K562 (cell line): Measurements from ENCODE around the gene ABAT. TPM values are rescaled to one million over a fixed set of nuclear protein-coding genes. Genes with fewer than 3 reads are reported as not detected.

ENCODE experiments used
- ATAC-seq: fragments of 200-7000 bp; cut with Tn5 transposase; 3 replicates; pipeline ENCODE4 v1.9.1; 2020; ENCODE audit warnings: moderate library complexity
- BruUV-seq: library from RNA; stranded (reverse); fragments of 400-500 nt; replicated peaks from 2 replicates; lab custom pipeline; 2021; lab: Mats Ljungman, UMichigan
- CTCF ChIA-PET: fragments of 300-600 bp; formaldehyde crosslinking; extraction: SDS; loops from one replicate; lab custom pipeline; 2021; ENCODE audit warnings: low intra/inter-chr PET ratio; lab: Yijun Ruan, JAX
- POLR2A ChIA-PET: fragments of 300-600, 350-650 bp; sonication (Branson Sonifier 250); formaldehyde crosslinking; extraction: SDS; loops from one replicate; lab custom pipeline; 2021; ENCODE audit warnings: antibody characterized with exemption, inconsistent platforms; lab: Yijun Ruan, JAX
- DNase-seq, 4 experiments: peaks; one replicate each; pipeline versions ENCODE4 v3.0.0 to v3.0.0-alpha.2; 2011 to 2018; ENCODE audit warnings: low spot score in 3 of 4, mixed read lengths in 3 of 4; ENCODE audit errors: extremely low read depth in 1 of 4
- FAIRE-seq: peaks from 2 replicates; lab custom pipeline; 2011; peaks lifted over from hg19 to GRCh38; lab: Jason Lieb, UNC
- H2AFZ ChIP-seq: 2 replicates; pipeline ENCODE4 v1.6.0; 2011; ENCODE audit warnings: low read depth, low read length, control low read depth, inconsistent platforms
- H3K27ac ChIP-seq: fragments of 200-600 bp; 3 replicates; pipeline ENCODE4 v1.8.0; 2011; ENCODE audit warnings: low read depth, mild to moderate bottlenecking, control low read depth, inconsistent platforms, low read length, moderate library complexity, mixed read lengths; ENCODE audit errors: extremely low read depth
- H3K27me3 ChIP-seq, 2 experiments: fragments of 300-600 bp in 1 of 2; 2 replicates in 1 of 2; 3 replicates in 1 of 2; pipeline versions ENCODE4 v1.6.0 to v1.8.0; 2011; ENCODE audit warnings: inconsistent platforms in 2 of 2, low read length in 2 of 2, mild to moderate bottlenecking in 1 of 2, mixed read lengths in 1 of 2, moderate library complexity in 1 of 2; ENCODE audit not compliant: control insufficient read depth in 2 of 2, insufficient read depth in 2 of 2
- H3K36me3 ChIP-seq: fragments of 300-600 bp; 3 replicates; pipeline ENCODE4 v1.8.0; 2011; ENCODE audit warnings: mild to moderate bottlenecking, low read length, inconsistent platforms; ENCODE audit not compliant: control insufficient read depth, insufficient read depth
- H3K4me1 ChIP-seq, 2 experiments: fragments of 200-600 bp in 1 of 2; replicated peaks in 1 of 2; 2 replicates in 1 of 2; 3 replicates in 1 of 2; pipeline versions ENCODE4 v1.5.1 to v1.8.0; 2011; ENCODE audit warnings: inconsistent platforms in 2 of 2, low read length in 2 of 2, mild to moderate bottlenecking in 1 of 2, mixed read lengths in 1 of 2, moderate library complexity in 1 of 2; ENCODE audit not compliant: control insufficient read depth in 2 of 2, insufficient read depth in 2 of 2
- H3K4me2 ChIP-seq: 2 replicates; pipeline ENCODE4 v1.6.1; 2011; ENCODE audit warnings: low read length, control low read depth, inconsistent platforms, mixed read lengths; ENCODE audit not compliant: insufficient read depth
- H3K4me3 ChIP-seq: fragments of 200-600 bp; sonication (generic), shearing (Covaris generic); 2 replicates; pipeline ENCODE4 v1.5.1; 2016; ENCODE audit warnings: control low read depth, inconsistent platforms
- H3K79me2 ChIP-seq: fragments of 200-600 bp; 3 replicates; pipeline ENCODE4 v1.8.0; 2011; ENCODE audit warnings: low read length, inconsistent platforms; ENCODE audit not compliant: control insufficient read depth, insufficient read depth
- H3K9ac ChIP-seq, 2 experiments: 2 replicates each; pipeline versions ENCODE4 v1.6.0 to v1.6.1; 2011; ENCODE audit warnings: low read depth in 2 of 2, low read length in 2 of 2, control low read depth in 1 of 2, inconsistent platforms in 1 of 2, mild to moderate bottlenecking in 1 of 2, mixed read lengths in 1 of 2; ENCODE audit not compliant: insufficient read depth in 1 of 2
- H3K9me1 ChIP-seq: one replicate; pipeline ENCODE4 v1.6.0; 2011; ENCODE audit warnings: inconsistent platforms, mild to moderate bottlenecking, low read length, moderate library complexity; ENCODE audit not compliant: control insufficient read depth, insufficient read depth
- H3K9me3 ChIP-seq: replicated peaks from 2 replicates; pipeline ENCODE4 v1.5.1; 2011; ENCODE audit warnings: low read depth, low read length, inconsistent platforms; ENCODE audit not compliant: control insufficient read depth, insufficient read depth
- H4K20me1 ChIP-seq: replicated peaks from 2 replicates; pipeline ENCODE4 v1.6.1; 2011; ENCODE audit warnings: low read length, inconsistent platforms, mixed read lengths; ENCODE audit not compliant: control insufficient read depth, insufficient read depth
- ARID2 ChIP-seq: fragments of 450-650 bp; IDR thresholded peaks from 2 replicates; pipeline ENCODE4 v1.6.1; 2017; ENCODE audit warnings: antibody characterized with exemption, mild to moderate bottlenecking
- BRD9 ChIP-seq: fragments of 450-650 bp; IDR thresholded peaks from 2 replicates; pipeline ENCODE4 v1.6.1; 2018; ENCODE audit warnings: low read depth; ENCODE audit not compliant: partially characterized antibody
- ETS2 ChIP-seq: IDR thresholded peaks from 2 replicates; pipeline ENCODE4 v1.6.1; 2016; ENCODE audit warnings: borderline replicate concordance, missing genetic modification characterization, mild to moderate bottlenecking, moderate library complexity, missing compliant biosample characterization; ENCODE audit not compliant: poor library complexity, severe bottlenecking
- FOXO4 ChIP-seq: fragments of 450-650 bp; formaldehyde crosslinking; IDR thresholded peaks from 2 replicates; pipeline ENCODE4 v1.4.0; 2020; ENCODE audit warnings: mild to moderate bottlenecking, moderate library complexity
- ILK ChIP-seq: fragments of 450-650 bp; IDR thresholded peaks from 2 replicates; pipeline ENCODE4 v1.6.1; 2016; ENCODE audit warnings: missing genetic modification characterization, low read depth, mild to moderate bottlenecking, missing compliant biosample characterization, moderate library complexity, borderline replicate concordance
- NR4A1 ChIP-seq, 2 experiments: fragments of 250-450 bp in 1 of 2; fragments of 450-650 bp in 1 of 2; sonication (Bioruptor Pico) in 1 of 2; IDR thresholded peaks; 2 replicates each; pipeline versions ENCODE4 v1.4.0 to v1.6.1; 2016 to 2020; ENCODE audit warnings: mild to moderate bottlenecking in 2 of 2, missing compliant biosample characterization in 1 of 2, missing genetic modification characterization in 1 of 2, moderate library complexity in 1 of 2
- ZFP30 ChIP-seq: fragments of 250-450 bp; sonication (Bioruptor Pico); IDR thresholded peaks from 2 replicates; pipeline ENCODE4 v1.8.0; 2022; ENCODE audit warnings: moderate library complexity, mild to moderate bottlenecking, inconsistent platforms, borderline replicate concordance
- ZNF699 ChIP-seq: fragments of 250-450 bp; sonication (Bioruptor Pico); IDR thresholded peaks from 2 replicates; pipeline ENCODE4 v1.8.0; 2021; ENCODE audit warnings: mild to moderate bottlenecking, moderate library complexity; ENCODE audit not compliant: insufficient replicate concordance
- ZNF780A ChIP-seq: fragments of 250-450 bp; sonication (Bioruptor Pico); IDR thresholded peaks from 2 replicates; pipeline ENCODE4 v1.5.0; 2021; ENCODE audit warnings: mild to moderate bottlenecking
- WGBS: fragments of 100-300 bp; shearing (Covaris generic); methylation state at CpG from one replicate; pipeline ENCODE4 v1.1.6; 2016; ENCODE audit warnings: low coverage, mixed read lengths; ENCODE audit not compliant: insufficient coverage; ENCODE audit errors: missing lambda C conversion rate; 5-methylcytosine and 5-hydroxymethylcytosine counted together
- in situ Hi-C: fragments of 300-500 bp; cut with MboI; formaldehyde crosslinking; loops from 4 replicates; pipeline ENCODE4 v1.15.0; 2018; ENCODE audit warnings: inconsistent platforms, mixed read lengths
- intact Hi-C: fragments of 100-400 bp; cut with micrococcal nuclease; formaldehyde crosslinking; loops from 2 replicates; pipeline ENCODE4 v1.14.2; 2022
- polyA plus RNA-seq, 8 experiments: library from polyadenylated mRNA; depleted of rRNA in 4 of 8; stranded (reverse) in 5 of 8; unstranded in 3 of 8; fragments of >200 nt; fragmentation: Nextera tagmentation in 2 of 8; fragmentation: Illumina TruSeq in 1 of 8; extraction: Ambion mirVana in 2 of 8; extraction: Trizol in 1 of 8; gene quantifications; 2 replicates each; pipeline versions ENCODE4 v1.2.1 to v1.2.3, GENCODE V29; 2011 to 2014; ENCODE audit warnings: inconsistent platforms in 1 of 8, missing spikeins in 1 of 8
- total RNA-seq, 7 experiments: library from RNA; depleted of rRNA in 6 of 7; stranded (reverse); fragments of >200 nt in 6 of 7; fragmentation: Illumina TruSeq in 2 of 7; extraction: Trizol in 2 of 7; gene quantifications; 2 replicates each; pipeline versions ENCODE4 v1.2.1 to v1.2.3, GENCODE V29; 2011 to 2021; ENCODE audit warnings: low replicate concordance in 1 of 7
- TF ChIP-seq, protein P1 (sequence below): sonication (generic); formaldehyde crosslinking; IDR thresholded peaks from 2 replicates; pipeline ENCODE4 v1.8.1; 2023; ENCODE audit warnings: mild to moderate bottlenecking, missing genetic modification reagents

The ABAT gene
- total and polyA plus RNA-seq, 9 of the 15 experiments (the other 6 are each of a cell fraction or from before 2014, with no cell fraction given): 0.01 to 0.49 (median 0.10) TPM

DNA sequence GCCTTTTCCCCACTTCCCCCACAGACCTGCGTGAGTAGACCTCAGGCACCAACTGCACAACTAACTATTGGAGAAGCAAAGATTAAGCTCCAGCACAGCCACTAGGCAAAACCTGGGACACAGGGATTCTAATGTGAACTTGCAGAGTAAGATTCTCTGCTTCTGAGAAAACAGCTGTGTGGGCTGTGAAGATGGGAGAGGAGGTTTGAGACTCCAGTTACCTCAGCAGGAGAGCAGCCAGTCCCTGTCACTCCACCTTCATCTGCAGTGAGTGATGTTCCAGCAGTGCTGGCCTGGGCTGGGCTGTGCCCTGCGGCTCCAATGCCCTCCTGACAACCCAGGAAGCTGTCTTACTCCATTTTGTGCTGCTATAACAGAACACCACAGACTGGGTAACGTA is 18.0 kb upstream of the ABAT start:
- no peaks in the 10 kb centered on the region for H3K9me3 ChIP-seq
- H3K27me3 ChIP-seq: peaks cover 4 to 18% of the 10 kb centered on the region in 2 experiments; a peak in 2 of 5 replicates
- no peaks in the 10 kb centered on the region; a peak in 1 of 5 replicates for H3K4me1 ChIP-seq
- intact Hi-C loops: loop anchor here (5.0 kb wide), 2 partner anchors 89 to 141 kb away; partner anchors contain the start of genes PMM2 and TMEM186
- CTCF ChIA-PET: no interaction called here
- ATAC-seq: no peak
- no peaks in the 10 kb centered on the region for H3K79me2 ChIP-seq
- H2AFZ ChIP-seq: no peak overlapping the region
- H4K20me1 ChIP-seq: peaks cover 9% of the 10 kb centered on the region
- no peak overlapping the region for H3K4me3 ChIP-seq
- no peaks in the 10 kb centered on the region for H3K36me3 ChIP-seq
- no peak for DNase-seq
- H3K4me2 ChIP-seq: no peak overlapping the region
- no peak overlapping the region for H3K9ac ChIP-seq
- 2% methylated on average over 3 of the region's 3 CpGs for WGBS
- H3K9me1 ChIP-seq: no peaks in the 10 kb centered on the region
- in situ Hi-C loops: no loop called here
- no peak overlapping the region for H3K27ac ChIP-seq
- POLR2A ChIA-PET: interaction anchor here (0.8 to 1.7 kb wide), 3 partner anchors 11 to 161 kb away, joined by 3 to 4 read pairs (median 3); no protein-coding TSS in a partner anchor
- TF ChIP-seq FOXO4 (CRISPR knock-in tag) (no peak), ETS2 (tag) (no peak), ILK (no peak), ARID2 (no peak), ZFP30 (CRISPR knock-in tag) (no peak), ZNF699 (no peak), ZNF780A (no peak), NR4A1 (CRISPR knock-in tag; IDR thresholded peaks at IDR 0.05) (no peak), NR4A1 (tag; IDR thresholded peaks at IDR 0.05) (no peak), BRD9 (no peak)
- TF ChIP-seq, protein P1, sequence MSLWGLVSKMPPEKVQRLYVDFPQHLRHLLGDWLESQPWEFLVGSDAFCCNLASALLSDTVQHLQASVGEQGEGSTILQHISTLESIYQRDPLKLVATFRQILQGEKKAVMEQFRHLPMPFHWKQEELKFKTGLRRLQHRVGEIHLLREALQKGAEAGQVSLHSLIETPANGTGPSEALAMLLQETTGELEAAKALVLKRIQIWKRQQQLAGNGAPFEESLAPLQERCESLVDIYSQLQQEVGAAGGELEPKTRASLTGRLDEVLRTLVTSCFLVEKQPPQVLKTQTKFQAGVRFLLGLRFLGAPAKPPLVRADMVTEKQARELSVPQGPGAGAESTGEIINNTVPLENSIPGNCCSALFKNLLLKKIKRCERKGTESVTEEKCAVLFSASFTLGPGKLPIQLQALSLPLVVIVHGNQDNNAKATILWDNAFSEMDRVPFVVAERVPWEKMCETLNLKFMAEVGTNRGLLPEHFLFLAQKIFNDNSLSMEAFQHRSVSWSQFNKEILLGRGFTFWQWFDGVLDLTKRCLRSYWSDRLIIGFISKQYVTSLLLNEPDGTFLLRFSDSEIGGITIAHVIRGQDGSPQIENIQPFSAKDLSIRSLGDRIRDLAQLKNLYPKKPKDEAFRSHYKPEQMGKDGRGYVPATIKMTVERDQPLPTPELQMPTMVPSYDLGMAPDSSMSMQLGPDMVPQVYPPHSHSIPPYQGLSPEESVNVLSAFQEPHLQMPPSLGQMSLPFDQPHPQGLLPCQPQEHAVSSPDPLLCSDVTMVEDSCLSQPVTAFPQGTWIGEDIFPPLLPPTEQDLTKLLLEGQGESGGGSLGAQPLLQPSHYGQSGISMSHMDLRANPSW (CRISPR knock-in tag): no peak
- BruUV-seq: no TSS peak
- no peak for FAIRE-seq
